Left forelimb (tissue), 1 donor: ENCODE results near the gene HHEX.

Experiments used
- DNase-seq: peaks from one replicate; pipeline ENCODE4 v3.0.0-alpha.2; 2018; ENCODE audit warnings: low spot score

HHEX gene

GRCh38 chr10:92692697-92693533, 3.2 kb downstream of the HHEX start:
- no peak for DNase-seq

GRCh38 chr10:92693534-92693893, 3.8 kb downstream of the HHEX start:
- DNase-seq = no peak

- DNase-seq = peak; percentile 65
Measured at GRCh38 chr10:92695679-92696605, 6.2 kb downstream of the HHEX start.

GRCh38 chr10:92696606-92697383, 7.0 kb downstream of the HHEX start:
- no peak for DNase-seq

GRCh38 chr10:92697663-92698511, 8.1 kb downstream of the HHEX start:
- DNase-seq = no peak

- no peak for DNase-seq
Measured at GRCh38 chr10:92699193-92699517, 9.4 kb downstream of the HHEX start.

- DNase-seq = no peak
Measured at GRCh38 chr10:92699518-92700381, 10.0 kb downstream of the HHEX start.

- no peak for DNase-seq
Measured at GRCh38 chr10:92702301-92702916, 12.7 kb downstream of the HHEX start.

- no peak for DNase-seq
Measured at GRCh38 chr10:92712016-92712889, 22.5 kb downstream of the HHEX start.

- DNase-seq = no peak
Measured at GRCh38 chr10:92714152-92714845, 24.5 kb downstream of the HHEX start.

- no peak for DNase-seq
Measured at GRCh38 chr10:92714872-92715271, 25.1 kb downstream of the HHEX start.

GRCh38 chr10:92719991-92720830, 30.5 kb downstream of the HHEX start:
- no peak for DNase-seq

GRCh38 chr10:92720831-92721165, 31.0 kb downstream of the HHEX start:
- no peak for DNase-seq

- DNase-seq = no peak
Measured at GRCh38 chr10:92722349-92722748, 32.6 kb downstream of the HHEX start.

GRCh38 chr10:92727141-92727540, 37.4 kb downstream of the HHEX start:
- DNase-seq = no peak

GRCh38 chr10:92727550-92727949, 37.8 kb downstream of the HHEX start:
- no peak for DNase-seq

- no peak for DNase-seq
Measured at GRCh38 chr10:92729886-92730285, 40.1 kb downstream of the HHEX start.

GRCh38 chr10:92732958-92733357, 43.2 kb downstream of the HHEX start:
- DNase-seq = no peak
